ENCODE results near the gene NOVA2. TPM values are rescaled to one million over a fixed set of nuclear protein-coding genes. Genes with fewer than 3 reads are reported as not detected.
A peak's percentile ranks its signal among the peaks of the same experiment; 100 is the strongest.

Gene NOVA2
- total and polyA plus RNA-seq, 2 donors from 2014 or later, result 0.95 to 8.5 TPM

- peak in 3 of 5 donors; percentile 46 to 82 (median 68) for DNase-seq
- H3K9me3 ChIP-seq (ENCODE audit: control insufficient read depth in 2 of 3, insufficient read depth in 1 of 3, low read length in 3 of 3), result no peaks in the 10 kb centered on the region
- peak overlapping the region; percentile 94 to 95 for H3K27ac ChIP-seq (ENCODE audit: low read depth in 2 of 2, low read length in 2 of 2)
- no peaks in the 10 kb centered on the region for H3K27me3 ChIP-seq (ENCODE audit: control insufficient read depth, insufficient read depth, low read length)
- TF ChIP-seq CTCF (IDR thresholded peaks at IDR 0.05; ENCODE audit: borderline replicate concordance, extremely low read depth, insufficient read depth), result no peak
- peak overlapping the region in 1 of 3 donors; percentile 86 for H3K4me3 ChIP-seq (ENCODE audit: low read length in 3 of 3)
- intact Hi-C loops (cut with DNase I), result no loop called here
- H3K4me1 ChIP-seq (ENCODE audit: control insufficient read depth in 2 of 3, insufficient read depth in 2 of 3, low read depth in 1 of 3, low read length in 3 of 3), result peaks cover 0 to 32% (median 11%) of the 10 kb centered on the region in 3 donors
- no peaks in the 10 kb centered on the region for H3K36me3 ChIP-seq (ENCODE audit: control insufficient read depth in 2 of 3, insufficient read depth in 3 of 3, low read length in 3 of 3)
- FAIRE-seq, result no peak
- peak overlapping the region in 1 of 3 donors; percentile 40 for H3K9ac ChIP-seq (ENCODE audit: low read length in 3 of 3)
Measured at GRCh38 chr19:45884682-45885555, 88.7 kb downstream of the NOVA2 start.

- peaks cover 0 to 32% (median 11%) of the 10 kb centered on the region in 3 donors for H3K4me1 ChIP-seq (ENCODE audit: control insufficient read depth in 2 of 3, insufficient read depth in 2 of 3, low read depth in 1 of 3, low read length in 3 of 3)
- intact Hi-C loops (cut with DNase I), result no loop called here
- no peak for TF ChIP-seq CTCF (IDR thresholded peaks at IDR 0.05; ENCODE audit: borderline replicate concordance, extremely low read depth, insufficient read depth)
- DNase-seq (peak in 2 of 5 donors; percentile 74 to 82), FAIRE-seq (no peak)
- peak overlapping the region in 1 of 3 donors; percentile 69 for H3K9ac ChIP-seq (ENCODE audit: low read length in 3 of 3)
- H3K36me3 ChIP-seq (ENCODE audit: control insufficient read depth in 2 of 3, insufficient read depth in 3 of 3, low read length in 3 of 3), result no peaks in the 10 kb centered on the region
- H3K9me3 ChIP-seq (ENCODE audit: control insufficient read depth in 2 of 3, insufficient read depth in 1 of 3, low read length in 3 of 3), result no peaks in the 10 kb centered on the region
- H3K27ac ChIP-seq (ENCODE audit: low read depth in 2 of 2, low read length in 2 of 2), result peak overlapping the region in 1 of 2 donors; percentile 17
- H3K4me3 ChIP-seq (ENCODE audit: low read length in 3 of 3), result peak overlapping the region in 1 of 3 donors; percentile 8
- no peaks in the 10 kb centered on the region for H3K27me3 ChIP-seq (ENCODE audit: control insufficient read depth, insufficient read depth, low read length)
Measured at GRCh38 chr19:45883881-45884681, 89.6 kb downstream of the NOVA2 start.

Small RNA genes lying within 50 kb of the gene (microRNA-seq; reads per million reads assigned to microRNA genes)
- gene MIR769, result 128 reads per million, percentile 56 among the genes with 10 or more reads in this experiment

Other genes starting within 250 kb of the NOVA2 start
- gene FBXO46, start 243.0 kb downstream of the NOVA2 start, total RNA-seq, result 16.6 TPM
- 6.5 TPM for gene FBXO46, start 243.0 kb downstream of the NOVA2 start, polyA plus RNA-seq (ENCODE audit: insufficient read depth, low read depth, low replicate concordance)
- not detected for gene MEIOSIN, start 240.4 kb downstream of the NOVA2 start, total RNA-seq
- gene MEIOSIN, start 240.4 kb downstream of the NOVA2 start, polyA plus RNA-seq (ENCODE audit: insufficient read depth, low read depth, low replicate concordance), result not detected
- 19.4 TPM for gene SIX5, start 204.6 kb downstream of the NOVA2 start, total RNA-seq
- 15.2 TPM for gene SIX5, start 204.6 kb downstream of the NOVA2 start, polyA plus RNA-seq (ENCODE audit: insufficient read depth, low read depth, low replicate concordance)
- 63.0 TPM for gene DMPK, start 191.4 kb downstream of the NOVA2 start, total RNA-seq
- gene DMPK, start 191.4 kb downstream of the NOVA2 start, polyA plus RNA-seq (ENCODE audit: insufficient read depth, low read depth, low replicate concordance), result 31.3 TPM
- 60.9 TPM for gene DMWD, start 181.0 kb downstream of the NOVA2 start, total RNA-seq
- gene DMWD, start 181.0 kb downstream of the NOVA2 start, polyA plus RNA-seq (ENCODE audit: insufficient read depth, low read depth, low replicate concordance), result 22.2 TPM
- gene RSPH6A, start 158.6 kb downstream of the NOVA2 start, total RNA-seq, result 0.13 TPM
- not detected for gene RSPH6A, start 158.6 kb downstream of the NOVA2 start, polyA plus RNA-seq (ENCODE audit: insufficient read depth, low read depth, low replicate concordance)
- 77.4 TPM for gene SYMPK, start 110.7 kb downstream of the NOVA2 start, total RNA-seq
- 61.5 TPM for gene SYMPK, start 110.7 kb downstream of the NOVA2 start, polyA plus RNA-seq (ENCODE audit: insufficient read depth, low read depth, low replicate concordance)
- 3.7 TPM for gene FOXA3, start 109.5 kb downstream of the NOVA2 start, total RNA-seq
- 1.8 TPM for gene FOXA3, start 109.5 kb downstream of the NOVA2 start, polyA plus RNA-seq (ENCODE audit: insufficient read depth, low read depth, low replicate concordance)
- 23.2 TPM for gene IRF2BP1, start 87.7 kb downstream of the NOVA2 start, total RNA-seq
- gene IRF2BP1, start 87.7 kb downstream of the NOVA2 start, polyA plus RNA-seq (ENCODE audit: insufficient read depth, low read depth, low replicate concordance), result 18.2 TPM
- gene MYPOP, start 71.3 kb downstream of the NOVA2 start, total RNA-seq, result 6.7 TPM
- gene MYPOP, start 71.3 kb downstream of the NOVA2 start, polyA plus RNA-seq (ENCODE audit: insufficient read depth, low read depth, low replicate concordance), result 11.7 TPM
- not detected for gene NANOS2, start 59.1 kb downstream of the NOVA2 start, total RNA-seq
- not detected for gene NANOS2, start 59.1 kb downstream of the NOVA2 start, polyA plus RNA-seq (ENCODE audit: insufficient read depth, low read depth, low replicate concordance)
- gene CCDC61, start 21.6 kb upstream of the NOVA2 start, total RNA-seq, result 22.2 TPM
- gene CCDC61, start 21.6 kb upstream of the NOVA2 start, polyA plus RNA-seq (ENCODE audit: insufficient read depth, low read depth, low replicate concordance), result 17.8 TPM
- gene PGLYRP1, start 49.2 kb upstream of the NOVA2 start, total RNA-seq, result not detected
- gene PGLYRP1, start 49.2 kb upstream of the NOVA2 start, polyA plus RNA-seq (ENCODE audit: insufficient read depth, low read depth, low replicate concordance), result not detected
- not detected for gene IGFL4, start 67.1 kb upstream of the NOVA2 start, total RNA-seq
- gene IGFL4, start 67.1 kb upstream of the NOVA2 start, polyA plus RNA-seq (ENCODE audit: insufficient read depth, low read depth, low replicate concordance), result not detected
- gene IGFL3, start 150.8 kb upstream of the NOVA2 start, total RNA-seq, result not detected
- not detected for gene IGFL3, start 150.8 kb upstream of the NOVA2 start, polyA plus RNA-seq (ENCODE audit: insufficient read depth, low read depth, low replicate concordance)
- gene IGFL2, start 174.4 kb upstream of the NOVA2 start, total RNA-seq, result not detected
- gene IGFL2, start 174.4 kb upstream of the NOVA2 start, polyA plus RNA-seq (ENCODE audit: insufficient read depth, low read depth, low replicate concordance), result not detected